HCT116 (cell line): Measurements from ENCODE around the gene SLC25A19. TPM values are rescaled to one million over a fixed set of nuclear protein-coding genes. Genes with fewer than 3 reads are reported as not detected.

ENCODE experiments used
- ATAC-seq: fragments of 200-7000 bp; cut with Tn5 transposase; 2 replicates; pipeline ENCODE4 v1.9.1; 2020; ENCODE audit warnings: mild to moderate bottlenecking, moderate library complexity
- BruUV-seq: library from RNA; stranded (reverse); fragments of 400-500 nt; replicated peaks from 2 replicates; lab custom pipeline; 2021; lab: Mats Ljungman, UMichigan
- CTCF ChIA-PET: fragments of 300-600 bp; sonication (Branson Sonifier 250); formaldehyde crosslinking; loops from one replicate; lab custom pipeline; 2021; ENCODE audit warnings: antibody characterized with exemption; lab: Charles Lee
- POLR2A ChIA-PET: fragments of 300-600, 350-600 bp; sonication (Branson Sonifier 250); formaldehyde crosslinking; loops from one replicate; lab custom pipeline; 2021; ENCODE audit warnings: antibody characterized with exemption; lab: Charles Lee
- RAD21 ChIA-PET, 2 experiments: fragments of 300-600 bp; sonication (Branson Sonifier 250); formaldehyde crosslinking; loops; one replicate each; lab custom pipeline; 2023; ENCODE audit warnings: low total read pairs in 2 of 2; ENCODE audit not compliant: uncharacterized antibody in 2 of 2, unreplicated experiment in 2 of 2, low non-redundant PET in 1 of 2; lab: Charles Lee
- DNase-seq: peaks from one replicate; pipeline ENCODE4 v3.0.0-alpha.2; 2010; ENCODE audit warnings: low read depth, low spot score
- H2AFZ ChIP-seq: fragments of 200-600 bp; shearing (Covaris generic), sonication (generic); 2 replicates; pipeline ENCODE4 v1.6.1; 2017; ENCODE audit warnings: low read depth, mixed run types, mixed read lengths, antibody characterized with exemption, low read length; ENCODE audit not compliant: poor library complexity, severe bottlenecking
- H3K27ac ChIP-seq: 2 replicates; pipeline ENCODE4 v1.5.1; 2012; ENCODE audit warnings: low read depth, low read length
- H3K27me3 ChIP-seq: fragments of 200-600 bp; sonication (generic); 2 replicates; pipeline ENCODE4 v1.6.1; 2016; ENCODE audit warnings: mixed run types, low read length, mixed read lengths; ENCODE audit not compliant: insufficient read depth
- H3K36me3 ChIP-seq, 2 experiments: fragments of 200-500 bp in 1 of 2; fragments of 200-600 bp in 1 of 2; sonication (Bioruptor generic) in 1 of 2; sonication (generic) in 1 of 2; 2 replicates each; pipeline versions ENCODE4 v1.5.1 to v1.6.1; 2014 to 2016; ENCODE audit warnings: low read length in 2 of 2, inconsistent platforms in 1 of 2, mixed read lengths in 1 of 2, mixed run types in 1 of 2; ENCODE audit not compliant: insufficient read depth in 2 of 2, control insufficient read depth in 1 of 2
- H3K4me1 ChIP-seq, 2 experiments: fragments of 200-600 bp in 1 of 2; sonication (generic) in 1 of 2; 2 replicates each; pipeline versions ENCODE4 v1.5.1 to v1.6.1; 2012 to 2017; ENCODE audit warnings: low read length in 2 of 2, inconsistent platforms in 1 of 2, mild to moderate bottlenecking in 1 of 2, mixed read lengths in 1 of 2, mixed run types in 1 of 2, moderate library complexity in 1 of 2; ENCODE audit not compliant: insufficient read depth in 2 of 2, control insufficient read depth in 1 of 2
- H3K4me2 ChIP-seq: fragments of 200-600 bp; sonication (generic); 2 replicates; pipeline ENCODE4 v1.6.1; 2017; ENCODE audit warnings: mixed run types, low read length, mixed read lengths
- H3K4me3 ChIP-seq, 2 experiments: fragments of 200-600 bp in 1 of 2; sonication (generic) in 1 of 2; replicated peaks in 1 of 2; 2 replicates each; pipeline ENCODE4 v1.5.1; 2011 to 2016; ENCODE audit warnings: low read length in 2 of 2, control low read depth in 1 of 2, low read depth in 1 of 2, mild to moderate bottlenecking in 1 of 2, mixed read lengths in 1 of 2, mixed run types in 1 of 2
- H3K79me2 ChIP-seq: fragments of 200-600 bp; sonication (generic); 2 replicates; pipeline ENCODE4 v1.6.1; 2017; ENCODE audit warnings: mild to moderate bottlenecking, mixed run types, low read length, moderate library complexity, mixed read lengths; ENCODE audit not compliant: insufficient read depth
- H3K9ac ChIP-seq: fragments of 200-600 bp; sonication (generic); 2 replicates; pipeline ENCODE4 v1.6.1; 2016; ENCODE audit warnings: low read length, mixed read lengths
- H3K9me2 ChIP-seq: fragments of 200-600 bp; sonication (generic), shearing (Covaris generic); 2 replicates; pipeline ENCODE4 v1.6.1; 2017; ENCODE audit warnings: mixed run types, mild to moderate bottlenecking, moderate library complexity; ENCODE audit not compliant: insufficient read depth
- H3K9me3 ChIP-seq, 2 experiments: fragments of 200-500 bp in 1 of 2; fragments of 200-600 bp in 1 of 2; sonication (Bioruptor generic) in 1 of 2; sonication (generic) in 1 of 2; 2 replicates each; pipeline ENCODE4 v1.6.1; 2014 to 2017; ENCODE audit warnings: low read length in 2 of 2, mixed read lengths in 2 of 2, inconsistent platforms in 1 of 2, low read depth in 1 of 2, mild to moderate bottlenecking in 1 of 2, mixed run types in 1 of 2, moderate library complexity in 1 of 2; ENCODE audit not compliant: control insufficient read depth in 1 of 2, insufficient read depth in 1 of 2
- H4K20me1 ChIP-seq: fragments of 200-600 bp; sonication (generic), shearing (Covaris generic); 2 replicates; pipeline ENCODE4 v1.6.1; 2017; ENCODE audit warnings: mixed run types, mild to moderate bottlenecking, moderate library complexity; ENCODE audit not compliant: insufficient read depth
- CBX3 ChIP-seq: IDR thresholded peaks from 2 replicates; pipeline ENCODE4 v1.6.1; 2012; ENCODE audit warnings: low read depth
- EZH2phosphoT487 ChIP-seq: fragments of 200-600 bp; IDR thresholded peaks from 2 replicates; pipeline ENCODE4 v1.6.1; 2018; ENCODE audit warnings: antibody characterized with exemption, borderline replicate concordance
- POLR2A ChIP-seq: IDR thresholded peaks from 2 replicates; pipeline ENCODE4 v1.7.0; 2011; ENCODE audit warnings: borderline replicate concordance; ENCODE audit not compliant: insufficient read depth, insufficient read length; ENCODE audit errors: extremely low read depth
- SIN3A ChIP-seq: IDR thresholded peaks from 2 replicates; pipeline ENCODE4 v1.6.1; 2012; ENCODE audit warnings: low read depth
- TCF7L2 ChIP-seq: IDR thresholded peaks from 2 replicates; pipeline ENCODE4 v1.7.0; 2011; ENCODE audit warnings: borderline replicate concordance, inconsistent platforms; ENCODE audit not compliant: insufficient read depth, insufficient read length; ENCODE audit errors: extremely low read depth
- ZFX ChIP-seq: fragments of 450-650 bp; IDR thresholded peaks from 2 replicates; pipeline ENCODE4 v1.6.1; 2017
- intact Hi-C: fragments of 100-400 bp; cut with micrococcal nuclease; formaldehyde crosslinking; loops from 2 replicates; pipeline ENCODE4 v1.10.0; 2022
- total RNA-seq: library from RNA; stranded (reverse); gene quantifications from one replicate; pipeline ENCODE4 v1.2.1, GENCODE V29; 2021; ENCODE audit not compliant: unreplicated experiment
- TF ChIP-seq, protein P1 (sequence below): IDR thresholded peaks from 2 replicates; pipeline ENCODE4 v1.6.1; 2012; ENCODE audit warnings: low read depth

Gene SLC25A19
- total RNA-seq, 1 experiment from 2014 or later: 38.7 TPM

DNA sequence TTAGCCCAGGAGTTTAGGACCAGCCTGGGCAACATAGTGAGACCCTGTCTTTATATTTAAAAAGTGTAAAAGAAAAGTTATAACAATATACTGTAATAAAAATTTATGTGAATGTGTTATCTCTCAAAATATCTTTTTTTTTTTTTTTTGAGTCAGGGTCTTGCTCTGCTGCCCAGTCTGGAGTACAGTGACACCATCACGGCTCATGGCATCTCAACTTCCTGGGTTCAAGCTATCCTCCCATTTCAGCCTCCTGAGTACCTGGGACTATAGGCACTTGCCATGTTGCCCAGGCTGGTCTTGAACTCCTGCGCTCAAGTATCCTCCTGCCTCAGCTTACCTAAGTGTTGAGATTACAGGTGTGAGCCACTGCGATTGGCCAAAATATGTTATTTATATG is 45.5 kb upstream of the SLC25A19 start:
- intact Hi-C loops: no loop called here
- Histone ChIP-seq H4K20me1 (peaks cover 5% of the 10 kb centered on the region; the same call in 1 of the 2 replicates), H3K79me2 (peaks cover 76% of the 10 kb centered on the region), H3K27ac (no peak overlapping the region), H3K36me3 (peaks cover 0 to 4% of the 10 kb centered on the region in 2 experiments; a peak in 2 of 4 replicates), H3K9ac (no peak overlapping the region), H3K9me2 (no peaks in the 10 kb centered on the region), H3K27me3 (no peaks in the 10 kb centered on the region), H3K4me1 (no peaks in the 10 kb centered on the region), H3K4me2 (no peak overlapping the region), H3K4me3 (no peak overlapping the region), H3K9me3 (no peaks in the 10 kb centered on the region), H2AFZ (no peak overlapping the region)
- DNase-seq (no peak), ATAC-seq (no peak)
- ChIA-PET POLR2A (no interaction called here), RAD21 (no interaction called here), CTCF (interaction anchor here (1.7 kb wide), 1 partner anchor 12 kb away, joined by 3 read pairs; no protein-coding TSS in a partner anchor)
- no TSS peak for BruUV-seq
- no peak for TF ChIP-seq SIN3A
- no peak for TF ChIP-seq POLR2A
- TF ChIP-seq EZH2phosphoT487: no peak
- TF ChIP-seq ZFX: no peak
- TF ChIP-seq TCF7L2: no peak

- Histone ChIP-seq H3K36me3 (peaks cover 0 to 4% of the 10 kb centered on the region in 2 experiments; a peak in 2 of 4 replicates), H3K4me3 (no peak overlapping the region), H3K9me3 (no peaks in the 10 kb centered on the region), H3K4me2 (no peak overlapping the region), H3K79me2 (peaks cover 68% of the 10 kb centered on the region), H3K4me1 (no peaks in the 10 kb centered on the region), H3K9ac (no peak overlapping the region), H3K27me3 (no peaks in the 10 kb centered on the region), H3K27ac (no peak overlapping the region), H4K20me1 (peaks cover 5% of the 10 kb centered on the region; the same call in 1 of the 2 replicates), H3K9me2 (no peaks in the 10 kb centered on the region), H2AFZ (no peak overlapping the region)
- ChIA-PET CTCF (no interaction called here), RAD21 (no interaction called here), POLR2A (no interaction called here)
- DNase-seq (no peak), ATAC-seq (no peak)
- no peak for TF ChIP-seq CBX3
- TF ChIP-seq, protein P1, sequence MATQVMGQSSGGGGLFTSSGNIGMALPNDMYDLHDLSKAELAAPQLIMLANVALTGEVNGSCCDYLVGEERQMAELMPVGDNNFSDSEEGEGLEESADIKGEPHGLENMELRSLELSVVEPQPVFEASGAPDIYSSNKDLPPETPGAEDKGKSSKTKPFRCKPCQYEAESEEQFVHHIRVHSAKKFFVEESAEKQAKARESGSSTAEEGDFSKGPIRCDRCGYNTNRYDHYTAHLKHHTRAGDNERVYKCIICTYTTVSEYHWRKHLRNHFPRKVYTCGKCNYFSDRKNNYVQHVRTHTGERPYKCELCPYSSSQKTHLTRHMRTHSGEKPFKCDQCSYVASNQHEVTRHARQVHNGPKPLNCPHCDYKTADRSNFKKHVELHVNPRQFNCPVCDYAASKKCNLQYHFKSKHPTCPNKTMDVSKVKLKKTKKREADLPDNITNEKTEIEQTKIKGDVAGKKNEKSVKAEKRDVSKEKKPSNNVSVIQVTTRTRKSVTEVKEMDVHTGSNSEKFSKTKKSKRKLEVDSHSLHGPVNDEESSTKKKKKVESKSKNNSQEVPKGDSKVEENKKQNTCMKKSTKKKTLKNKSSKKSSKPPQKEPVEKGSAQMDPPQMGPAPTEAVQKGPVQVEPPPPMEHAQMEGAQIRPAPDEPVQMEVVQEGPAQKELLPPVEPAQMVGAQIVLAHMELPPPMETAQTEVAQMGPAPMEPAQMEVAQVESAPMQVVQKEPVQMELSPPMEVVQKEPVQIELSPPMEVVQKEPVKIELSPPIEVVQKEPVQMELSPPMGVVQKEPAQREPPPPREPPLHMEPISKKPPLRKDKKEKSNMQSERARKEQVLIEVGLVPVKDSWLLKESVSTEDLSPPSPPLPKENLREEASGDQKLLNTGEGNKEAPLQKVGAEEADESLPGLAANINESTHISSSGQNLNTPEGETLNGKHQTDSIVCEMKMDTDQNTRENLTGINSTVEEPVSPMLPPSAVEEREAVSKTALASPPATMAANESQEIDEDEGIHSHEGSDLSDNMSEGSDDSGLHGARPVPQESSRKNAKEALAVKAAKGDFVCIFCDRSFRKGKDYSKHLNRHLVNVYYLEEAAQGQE: no peak
- intact Hi-C loops: no loop called here
- no TSS peak for BruUV-seq
These were observed 42.4 kb upstream of the SLC25A19 start for GRCh38 chr17:75331671-75332070.
